Activated T-helper 1 cell treated with anti-CD3 and anti-CD28 coated beads, Interleukin-12 subunit alpha, Interleukin-12 subunit beta, Interleukin-2, Interleukin-4 antibody, amounts not matched to agents 30 ng/mL and 10 ng/mL and 1 ng/mL, durations not matched to agents 14 hours and 24 hours and 36 hours (primary cell): ENCODE data around the gene PTTG1. TPM values are rescaled to one million over a fixed set of nuclear protein-coding genes. Genes with fewer than 3 reads are reported as not detected.
A peak's percentile ranks its signal among the peaks of the same experiment; 100 is the strongest.

Experiments
- DNase-seq: peaks from one replicate; pipeline ENCODE4 v3.0.0; 2021; ENCODE audit warnings: low spot score
- H3K27ac Mint-ChIP-seq: one replicate; pipeline ENCODE4 v1.8.0; 2021; ENCODE audit warnings: mild to moderate bottlenecking, mixed read lengths
- H3K27me3 Mint-ChIP-seq: one replicate; pipeline ENCODE4 v1.8.0; 2022; ENCODE audit warnings: mild to moderate bottlenecking, moderate library complexity, mixed read lengths; ENCODE audit not compliant: insufficient read depth
- H3K36me3 Mint-ChIP-seq: one replicate; pipeline ENCODE4 v1.8.0; 2021; ENCODE audit warnings: low read depth, mixed read lengths
- H3K4me1 Mint-ChIP-seq: one replicate; pipeline ENCODE4 v1.8.0; 2021; ENCODE audit warnings: low read depth, mixed read lengths
- H3K4me3 Mint-ChIP-seq: one replicate; pipeline ENCODE4 v1.8.0; 2021; ENCODE audit warnings: mild to moderate bottlenecking, moderate library complexity, mixed read lengths
- H3K9me3 Mint-ChIP-seq: one replicate; pipeline ENCODE4 v1.8.0; 2021; ENCODE audit warnings: mixed read lengths
- intact Hi-C: fragments of 100-400 bp; cut with micrococcal nuclease; formaldehyde crosslinking; loops from one replicate; pipeline ENCODE4 v1.15.1; 2024
- total RNA-seq: library from RNA; stranded (reverse); gene quantifications from 2 replicates; pipeline ENCODE4 v1.2.3, GENCODE V29; 2022

Gene PTTG1
- total RNA-seq, 1 donor from 2014 or later = 75.5 TPM

GRCh38 chr5:160461378-160461777 lies 39.7 kb downstream of the PTTG1 start:
- no peak for DNase-seq
- no peak overlapping the region for H3K4me3 Mint-ChIP-seq
- no peaks in the 10 kb centered on the region for H3K9me3 Mint-ChIP-seq
- H3K27ac Mint-ChIP-seq = no peak overlapping the region
- H3K4me1 Mint-ChIP-seq = peaks cover 59% of the 10 kb centered on the region
- peaks cover 5% of the 10 kb centered on the region for H3K36me3 Mint-ChIP-seq
- no peaks in the 10 kb centered on the region for H3K27me3 Mint-ChIP-seq
- intact Hi-C loops = no loop called here

- Mint-ChIP-seq H3K27me3 (no peaks in the 10 kb centered on the region), H3K9me3 (no peaks in the 10 kb centered on the region), H3K36me3 (peaks cover 5% of the 10 kb centered on the region), H3K4me1 (peaks cover 61% of the 10 kb centered on the region), H3K27ac (peak overlapping the region; percentile 67), H3K4me3 (peak overlapping the region; percentile 19)
- no peak for DNase-seq
- intact Hi-C loops = no loop called here
These were observed 40.5 kb downstream of the PTTG1 start for GRCh38 chr5:160462167-160462566.

GRCh38 chr5:160463227-160463626 lies 41.6 kb downstream of the PTTG1 start:
- no peak overlapping the region for H3K4me3 Mint-ChIP-seq
- peaks cover 7% of the 10 kb centered on the region for H3K36me3 Mint-ChIP-seq
- intact Hi-C loops = no loop called here
- no peaks in the 10 kb centered on the region for H3K9me3 Mint-ChIP-seq
- no peaks in the 10 kb centered on the region for H3K27me3 Mint-ChIP-seq
- no peak for DNase-seq
- no peak overlapping the region for H3K27ac Mint-ChIP-seq
- peaks cover 66% of the 10 kb centered on the region for H3K4me1 Mint-ChIP-seq

GRCh38 chr5:160463740-160464465 lies 42.2 kb downstream of the PTTG1 start:
- Mint-ChIP-seq H3K27me3 (no peaks in the 10 kb centered on the region), H3K27ac (peak overlapping the region; percentile 26), H3K9me3 (no peaks in the 10 kb centered on the region), H3K4me1 (peaks cover 64% of the 10 kb centered on the region), H3K4me3 (peak overlapping the region; percentile 51), H3K36me3 (peaks cover 8% of the 10 kb centered on the region)
- no peak for DNase-seq
- intact Hi-C loops = no loop called here

- H3K27me3 Mint-ChIP-seq = no peaks in the 10 kb centered on the region
- H3K36me3 Mint-ChIP-seq = peaks cover 11% of the 10 kb centered on the region
- DNase-seq = no peak
- H3K4me3 Mint-ChIP-seq = peak overlapping the region; percentile 51
- peak overlapping the region; percentile 26 for H3K27ac Mint-ChIP-seq
- H3K9me3 Mint-ChIP-seq = no peaks in the 10 kb centered on the region
- peaks cover 59% of the 10 kb centered on the region for H3K4me1 Mint-ChIP-seq
- intact Hi-C loops = no loop called here
These were observed 42.8 kb downstream of the PTTG1 start for GRCh38 chr5:160464466-160464797.

- Mint-ChIP-seq H3K4me3 (no peak overlapping the region), H3K27ac (peak overlapping the region; percentile 50), H3K36me3 (peaks cover 26% of the 10 kb centered on the region), H3K27me3 (no peaks in the 10 kb centered on the region), H3K9me3 (no peaks in the 10 kb centered on the region), H3K4me1 (peaks cover 60% of the 10 kb centered on the region)
- intact Hi-C loops = no loop called here
- DNase-seq = no peak
These were observed 44.5 kb downstream of the PTTG1 start for GRCh38 chr5:160466116-160466515.

- Mint-ChIP-seq H3K27me3 (no peaks in the 10 kb centered on the region), H3K9me3 (no peaks in the 10 kb centered on the region), H3K36me3 (peaks cover 33% of the 10 kb centered on the region), H3K4me3 (peak overlapping the region; percentile 100), H3K4me1 (peaks cover 67% of the 10 kb centered on the region), H3K27ac (peak overlapping the region; percentile 100)
- DNase-seq = no peak
- intact Hi-C loops = loop anchor here (1.0 kb wide), 2 partner anchors 17 to 72 kb away; no protein-coding TSS in a partner anchor
These were observed 45.4 kb downstream of the PTTG1 start for GRCh38 chr5:160466889-160467554.

- Mint-ChIP-seq H3K9me3 (no peaks in the 10 kb centered on the region), H3K27me3 (no peaks in the 10 kb centered on the region), H3K36me3 (peaks cover 33% of the 10 kb centered on the region), H3K27ac (peak overlapping the region; percentile 100), H3K4me3 (peak overlapping the region; percentile 100), H3K4me1 (peaks cover 68% of the 10 kb centered on the region)
- intact Hi-C loops = loop anchor here (1.0 to 2.0 kb wide), 10 partner anchors 10 to 1261 kb away; partner anchors contain the start of genes SLU7 and TTC1
- peak; percentile 85 for DNase-seq
These were observed 46.1 kb downstream of the PTTG1 start for GRCh38 chr5:160467555-160468362.

GRCh38 chr5:160468363-160468975 lies 46.8 kb downstream of the PTTG1 start:
- no peak for DNase-seq
- H3K4me1 Mint-ChIP-seq = peaks cover 72% of the 10 kb centered on the region
- peak overlapping the region; percentile 100 for H3K4me3 Mint-ChIP-seq
- H3K36me3 Mint-ChIP-seq = peaks cover 39% of the 10 kb centered on the region
- intact Hi-C loops = loop anchor here (1.0 to 2.0 kb wide), 8 partner anchors 9 to 1262 kb away; partner anchors contain the start of genes SLU7 and TTC1
- H3K27me3 Mint-ChIP-seq = no peaks in the 10 kb centered on the region
- peak overlapping the region; percentile 100 for H3K27ac Mint-ChIP-seq
- no peaks in the 10 kb centered on the region for H3K9me3 Mint-ChIP-seq

GRCh38 chr5:160469156-160470144 lies 47.8 kb downstream of the PTTG1 start:
- H3K9me3 Mint-ChIP-seq = no peaks in the 10 kb centered on the region
- intact Hi-C loops = loop anchor here (2.0 kb wide), 2 partner anchors 15 to 1263 kb away; no protein-coding TSS in a partner anchor
- DNase-seq = no peak
- H3K4me3 Mint-ChIP-seq = peak overlapping the region; percentile 100
- H3K27me3 Mint-ChIP-seq = no peaks in the 10 kb centered on the region
- H3K4me1 Mint-ChIP-seq = peaks cover 72% of the 10 kb centered on the region
- peak overlapping the region; percentile 90 for H3K27ac Mint-ChIP-seq
- peaks cover 45% of the 10 kb centered on the region for H3K36me3 Mint-ChIP-seq

- peak overlapping the region; percentile 80 for H3K27ac Mint-ChIP-seq
- H3K36me3 Mint-ChIP-seq = peaks cover 55% of the 10 kb centered on the region
- intact Hi-C loops = no loop called here
- H3K4me1 Mint-ChIP-seq = peaks cover 72% of the 10 kb centered on the region
- no peaks in the 10 kb centered on the region for H3K27me3 Mint-ChIP-seq
- H3K4me3 Mint-ChIP-seq = peak overlapping the region; percentile 100
- no peak for DNase-seq
- H3K9me3 Mint-ChIP-seq = no peaks in the 10 kb centered on the region
These were observed 49.0 kb downstream of the PTTG1 start for GRCh38 chr5:160470437-160471361.
